GM21723 (cell line): ENCODE measurements around the gene CCDC33.

Experiments used
- ATAC-seq: cut with Tn5 transposase; IDR thresholded peaks from one replicate; pipeline ENCODE4 v1.9.1; 2021; ENCODE audit warnings: mild to moderate bottlenecking, moderate library complexity; ENCODE audit not compliant: unreplicated experiment

CCDC33 gene

DNA sequence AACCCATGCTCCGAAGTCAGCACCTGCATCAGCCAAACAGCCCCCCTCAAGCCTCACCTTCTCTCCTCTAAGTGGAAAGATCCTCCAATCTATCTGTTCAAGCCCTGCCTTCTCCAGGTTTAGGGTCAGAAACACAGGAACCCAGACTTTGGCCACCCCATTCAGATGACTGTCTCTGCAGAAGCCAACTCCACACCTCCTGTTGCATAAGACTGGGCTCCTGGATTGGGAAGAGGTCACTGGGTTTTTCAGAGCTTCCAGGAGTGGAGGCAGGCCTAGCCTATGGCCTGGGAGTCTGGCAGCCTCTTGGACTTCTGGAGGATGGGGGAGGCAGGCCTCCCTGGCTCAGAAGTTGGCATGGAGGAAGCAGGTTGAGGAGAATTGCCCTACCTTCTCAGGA is 21.5 kb downstream of the CCDC33 start:
- ATAC-seq: no peak

DNA sequence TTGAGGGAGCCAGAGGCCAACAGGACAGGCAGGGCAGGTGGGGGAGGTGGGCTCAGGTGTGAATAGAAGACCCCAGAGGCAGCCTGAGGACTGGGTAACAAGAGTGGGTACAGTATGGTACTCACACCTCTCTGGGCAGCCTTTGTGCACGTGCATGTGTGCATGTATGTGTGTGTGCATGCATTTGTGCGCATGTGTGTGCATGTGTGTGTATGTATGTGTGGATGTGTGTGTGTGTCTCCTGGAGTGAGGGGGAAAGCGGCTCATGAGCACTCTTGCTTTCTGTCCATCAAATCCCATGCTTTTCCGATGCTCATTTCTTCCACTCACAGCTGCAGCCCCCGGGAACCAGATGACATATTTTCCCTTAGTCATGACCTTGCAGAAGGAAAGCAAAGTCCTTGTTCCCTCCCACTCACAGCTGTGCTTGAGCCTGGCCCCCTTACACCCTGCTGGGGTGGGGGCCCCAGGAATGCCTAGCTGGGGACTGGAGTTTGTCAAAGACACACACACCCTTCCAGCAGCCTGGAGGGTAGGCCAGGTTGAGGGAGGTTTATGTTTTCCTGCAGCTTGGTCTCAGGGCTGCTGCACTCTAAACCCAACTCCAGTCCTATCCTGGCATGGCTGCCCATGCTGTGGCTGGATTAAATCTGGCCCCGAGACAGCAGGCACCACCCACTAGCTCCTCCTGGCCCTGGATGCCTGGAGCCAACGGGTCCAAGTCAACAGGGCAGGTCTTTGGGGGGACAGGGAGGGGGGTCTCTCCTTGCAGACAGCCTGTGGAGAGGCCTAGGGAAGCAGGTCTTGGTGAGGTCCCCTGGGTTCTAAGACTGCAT is 22.5 kb downstream of the CCDC33 start:
- no peak for ATAC-seq

DNA sequence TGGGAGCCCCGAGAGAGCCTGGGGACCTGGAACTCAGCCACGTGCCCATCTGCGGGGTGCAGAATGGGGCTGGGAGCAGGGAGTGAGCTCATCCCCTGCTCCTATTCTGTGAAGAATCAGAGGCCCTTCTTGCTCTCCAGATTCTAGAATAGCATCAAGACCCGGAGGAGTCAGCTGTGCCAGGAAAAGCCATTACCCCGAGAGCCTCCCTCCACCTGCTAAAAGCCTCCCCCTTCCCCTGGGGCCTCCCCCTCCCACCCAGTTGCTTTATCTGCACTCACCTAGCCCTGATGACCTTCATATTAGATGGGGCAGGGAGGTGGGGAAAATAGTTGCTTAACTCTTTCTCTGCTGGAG is 23.1 kb downstream of the CCDC33 start:
- no peak for ATAC-seq

DNA sequence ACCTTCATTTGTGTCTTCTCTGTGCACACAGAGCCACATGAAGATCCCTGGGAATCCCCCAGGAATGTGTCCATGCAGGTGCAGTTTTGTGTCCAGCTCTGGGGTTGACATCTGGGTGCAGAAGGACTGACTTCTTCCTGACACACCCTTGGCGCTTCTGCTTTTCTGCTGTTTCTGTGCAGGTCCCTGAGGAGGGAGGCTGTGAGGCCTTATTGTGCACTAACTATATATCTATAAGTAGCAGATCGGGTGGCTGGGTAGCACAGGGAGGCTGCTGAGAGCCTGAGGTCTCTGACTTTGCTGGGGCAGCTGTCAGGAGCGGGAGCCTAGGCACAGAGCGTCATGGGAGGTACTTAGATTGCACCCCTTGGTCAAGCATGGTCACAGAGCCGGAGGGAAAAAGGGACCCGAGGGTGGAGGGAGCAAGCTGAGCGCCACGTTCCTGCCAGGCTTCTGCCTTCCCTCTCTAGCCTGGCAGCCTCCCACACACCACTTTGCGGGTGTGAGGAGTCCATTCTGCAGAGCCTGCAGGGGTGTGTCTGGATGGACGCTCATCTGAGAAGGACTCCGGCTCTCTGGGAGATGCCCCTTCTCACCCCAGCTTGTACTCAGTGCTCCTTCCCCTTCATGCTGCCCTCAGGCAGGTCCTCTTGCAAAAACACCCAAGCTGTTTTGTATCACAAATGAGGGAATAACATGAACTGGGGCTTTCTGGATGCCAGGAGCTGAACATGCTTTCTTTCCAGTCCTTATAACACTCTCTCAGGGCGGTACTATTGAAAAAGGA is 23.9 kb downstream of the CCDC33 start:
- ATAC-seq: no peak

DNA sequence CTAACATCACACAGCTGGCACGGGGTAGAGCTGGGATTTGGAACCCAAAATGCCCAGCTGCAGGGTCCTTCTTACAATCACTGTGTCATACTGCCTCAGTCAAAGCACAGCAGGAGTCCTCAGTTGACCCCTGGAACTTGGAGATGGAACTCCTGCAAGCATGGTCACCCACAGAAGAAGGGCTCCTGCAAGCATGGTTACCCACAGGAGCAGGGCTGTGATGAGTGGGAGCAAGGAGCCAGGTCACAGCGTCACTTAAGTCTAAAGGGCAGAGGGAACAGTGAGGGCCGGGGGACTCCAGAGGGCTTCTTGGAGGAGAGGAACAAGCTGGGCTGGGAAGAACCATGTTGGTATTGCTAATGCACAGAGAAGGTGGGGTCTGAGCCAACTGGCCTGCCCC is 24.9 kb downstream of the CCDC33 start:
- ATAC-seq: no peak

DNA sequence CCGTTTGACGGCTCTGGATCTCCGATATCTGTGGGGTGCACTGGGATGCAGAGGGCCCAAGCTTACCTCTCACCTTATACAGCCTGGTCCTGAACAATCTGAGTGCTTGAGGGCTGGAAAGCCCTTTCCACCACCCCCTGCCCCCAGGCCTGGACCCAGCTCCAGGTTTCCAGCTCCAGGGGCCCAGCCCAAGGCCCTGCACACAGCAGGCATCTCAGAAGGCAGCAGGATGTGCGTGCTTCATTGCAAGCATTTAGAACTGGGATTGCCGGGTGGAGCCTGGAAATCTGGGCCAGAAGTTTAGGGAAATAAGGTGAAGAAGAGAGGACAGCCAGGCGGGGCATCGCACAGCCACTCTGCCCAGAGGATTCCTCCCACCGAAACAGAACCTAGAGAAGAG is 25.6 kb downstream of the CCDC33 start:
- ATAC-seq: no peak

DNA sequence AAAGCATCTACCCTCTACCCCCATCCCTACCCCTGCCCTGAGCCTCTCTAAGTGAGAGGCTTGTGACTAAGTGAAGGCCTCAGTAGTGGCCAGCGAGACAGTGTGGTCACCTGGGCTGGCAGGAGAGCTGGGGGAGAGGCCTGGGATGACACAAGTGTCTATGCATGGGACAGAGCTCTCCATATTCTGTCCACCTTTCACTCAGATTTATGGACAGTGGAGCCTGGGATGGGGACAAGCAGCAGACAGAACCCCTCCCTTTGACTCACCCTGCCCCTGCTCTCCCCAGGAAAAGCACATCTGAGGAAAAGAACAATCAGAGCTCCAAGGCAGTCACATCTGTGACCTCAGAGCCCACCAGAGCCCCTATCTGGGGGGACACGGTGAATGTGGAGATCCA is 26.0 kb downstream of the CCDC33 start:
- no peak for ATAC-seq

DNA sequence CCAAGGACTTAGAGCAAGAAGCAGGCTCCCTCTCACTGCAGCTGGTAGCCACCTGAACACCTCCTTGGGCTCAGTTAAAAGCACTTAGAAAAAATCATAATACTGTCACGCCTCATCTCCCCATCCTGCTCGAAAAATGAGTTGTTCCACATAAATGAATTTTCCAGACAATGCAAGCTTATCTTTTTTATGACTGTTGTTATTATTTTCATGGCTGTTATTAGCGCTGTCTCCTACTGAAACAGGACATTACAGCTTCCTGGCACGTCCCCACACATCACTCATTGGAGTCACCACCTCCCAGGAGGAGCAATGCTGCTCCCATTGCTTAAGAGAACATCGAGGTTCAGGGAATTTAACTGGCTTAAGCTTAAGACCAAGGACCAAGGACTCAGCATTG is 26.5 kb downstream of the CCDC33 start:
- ATAC-seq: no peak

DNA sequence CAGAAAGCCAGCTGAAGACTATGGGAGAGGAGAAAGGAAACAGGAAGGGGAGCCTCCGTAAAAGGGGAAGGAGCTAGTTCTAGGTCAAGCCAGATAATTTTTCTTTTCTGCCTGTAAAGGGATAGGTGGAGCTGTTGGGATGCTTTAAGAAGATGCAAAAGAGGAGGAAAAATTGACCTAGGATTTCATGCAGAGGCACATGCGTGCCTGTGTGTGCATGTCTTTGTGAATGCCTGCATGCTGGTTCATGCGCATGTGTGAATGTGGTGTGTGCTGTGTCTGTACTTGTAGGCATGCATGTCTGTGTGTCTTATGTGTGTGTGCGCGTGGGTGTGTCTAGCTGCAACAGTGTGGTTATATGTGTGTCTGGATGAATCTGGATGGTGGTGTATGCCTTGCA is 27.3 kb downstream of the CCDC33 start:
- no peak for ATAC-seq

DNA sequence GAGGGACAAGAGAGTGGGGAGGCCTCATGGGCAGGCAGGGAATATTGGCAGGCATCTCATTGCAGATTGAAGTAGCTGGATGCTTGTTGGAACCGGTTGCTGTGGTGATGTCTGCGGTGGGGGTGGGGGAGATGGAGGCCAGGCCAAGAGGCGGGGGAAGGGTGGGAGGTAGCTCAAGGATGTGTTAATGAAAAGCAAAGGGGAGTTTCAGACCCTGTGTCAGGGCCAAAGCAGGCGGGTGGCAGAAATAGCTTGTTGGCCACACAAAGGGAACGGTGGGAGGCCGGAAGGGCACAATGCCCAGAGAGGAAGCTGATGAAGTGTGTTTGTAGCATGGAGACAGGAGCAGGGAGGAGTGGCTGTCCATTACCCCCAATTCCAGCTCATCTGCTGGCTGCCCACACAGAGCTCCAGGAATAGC is 28.0 kb downstream of the CCDC33 start:
- no peak for ATAC-seq

DNA sequence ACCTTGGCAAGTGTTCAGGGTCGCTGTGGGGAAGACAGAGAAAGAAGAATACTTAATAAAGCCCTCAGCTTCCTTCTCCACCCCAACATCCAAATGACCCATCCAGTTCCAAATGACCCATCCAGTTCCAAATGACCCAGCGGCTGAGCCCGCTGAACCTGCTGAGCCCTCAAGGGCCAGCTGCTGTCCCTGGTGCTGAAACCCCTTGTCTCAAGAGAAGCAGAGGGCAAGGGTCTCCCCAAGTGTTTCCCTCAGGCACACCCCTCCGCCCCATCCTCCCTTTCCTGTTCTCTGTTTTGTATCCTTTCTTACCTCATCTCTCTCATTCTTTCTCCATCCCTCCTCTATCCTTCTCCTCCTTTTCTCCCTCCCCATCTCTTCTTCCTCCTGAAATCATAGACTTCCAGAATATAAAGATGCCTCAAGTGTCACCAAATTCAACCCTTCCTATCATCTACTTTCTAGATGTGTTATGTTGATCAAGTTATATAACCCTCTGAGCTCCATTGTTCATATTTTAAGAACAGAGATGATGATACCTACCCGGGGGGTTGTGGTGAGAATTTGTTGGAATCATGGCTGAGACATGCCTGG is 29.0 kb downstream of the CCDC33 start:
- ATAC-seq: no peak

DNA sequence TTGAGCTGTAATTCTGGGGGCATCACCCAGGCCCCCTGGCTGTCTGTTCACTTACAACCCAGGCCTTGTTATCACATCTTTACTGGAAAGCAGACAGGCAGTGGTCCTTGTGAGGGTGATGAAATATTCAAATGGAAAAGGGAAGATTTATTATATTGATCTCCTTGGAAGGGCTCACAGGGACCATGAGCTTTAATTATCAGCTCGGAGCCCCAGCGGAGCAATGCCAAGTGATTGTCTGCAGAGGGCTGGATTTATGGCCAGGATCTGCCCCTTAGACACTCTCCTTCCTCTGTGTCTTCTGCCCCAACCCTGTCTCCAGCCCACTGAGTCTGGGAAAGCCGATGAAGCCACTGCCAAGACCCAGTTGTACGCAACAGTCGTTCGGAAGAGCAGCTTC is 31.9 kb downstream of the CCDC33 start:
- no peak for ATAC-seq

DNA sequence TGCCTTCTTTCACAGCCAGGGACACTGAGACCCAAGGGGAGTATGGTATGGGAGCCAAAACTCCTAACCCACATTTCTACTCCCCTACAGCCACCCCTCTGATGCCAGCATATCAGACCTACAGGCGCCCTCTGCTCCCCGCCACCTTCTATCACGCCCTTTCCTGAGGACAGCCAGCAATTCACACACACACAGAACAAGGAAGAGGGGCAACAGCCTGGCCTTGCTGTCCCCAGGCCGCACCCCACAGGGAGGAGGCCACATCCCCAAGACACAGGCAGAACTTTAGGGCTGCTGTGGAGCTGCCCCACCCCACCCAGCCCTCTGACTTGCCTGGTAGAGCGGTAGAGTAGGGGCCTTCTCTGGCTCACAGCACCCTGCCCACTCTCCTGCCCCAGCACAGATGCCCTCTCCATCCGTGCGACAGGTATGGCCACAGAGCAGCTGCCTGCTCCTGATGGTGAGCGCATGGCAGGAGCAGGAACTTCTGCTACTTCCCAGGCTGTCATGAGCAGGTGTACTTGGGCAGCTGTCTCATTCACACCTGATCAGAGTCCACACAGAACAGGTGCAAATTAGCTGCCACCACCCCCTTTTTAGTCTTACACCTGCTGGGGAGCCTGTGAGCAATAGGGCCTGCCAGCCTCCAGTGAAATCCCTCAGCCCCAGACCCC is 33.4 kb downstream of the CCDC33 start:
- ATAC-seq: no peak

DNA sequence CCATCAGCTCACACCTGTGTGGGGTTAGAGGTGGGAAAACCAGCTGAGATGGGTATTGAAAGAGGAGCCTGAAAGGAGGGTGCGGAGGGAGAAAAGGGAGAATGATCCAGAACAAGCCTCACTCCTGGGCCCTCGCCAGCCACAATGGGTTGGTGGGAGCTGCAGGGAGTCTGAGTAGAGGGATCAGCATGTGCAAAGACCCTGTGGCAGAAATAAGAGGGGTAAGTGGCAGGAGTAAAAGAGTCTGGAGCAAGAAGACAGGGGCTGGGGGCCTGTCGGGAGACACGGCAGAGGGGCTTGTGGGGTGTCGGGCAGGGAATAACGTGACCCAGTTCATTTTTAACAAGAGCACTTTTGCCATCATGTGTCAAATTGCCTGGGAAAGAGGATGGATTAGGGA is 34.0 kb downstream of the CCDC33 start:
- ATAC-seq: no peak

DNA sequence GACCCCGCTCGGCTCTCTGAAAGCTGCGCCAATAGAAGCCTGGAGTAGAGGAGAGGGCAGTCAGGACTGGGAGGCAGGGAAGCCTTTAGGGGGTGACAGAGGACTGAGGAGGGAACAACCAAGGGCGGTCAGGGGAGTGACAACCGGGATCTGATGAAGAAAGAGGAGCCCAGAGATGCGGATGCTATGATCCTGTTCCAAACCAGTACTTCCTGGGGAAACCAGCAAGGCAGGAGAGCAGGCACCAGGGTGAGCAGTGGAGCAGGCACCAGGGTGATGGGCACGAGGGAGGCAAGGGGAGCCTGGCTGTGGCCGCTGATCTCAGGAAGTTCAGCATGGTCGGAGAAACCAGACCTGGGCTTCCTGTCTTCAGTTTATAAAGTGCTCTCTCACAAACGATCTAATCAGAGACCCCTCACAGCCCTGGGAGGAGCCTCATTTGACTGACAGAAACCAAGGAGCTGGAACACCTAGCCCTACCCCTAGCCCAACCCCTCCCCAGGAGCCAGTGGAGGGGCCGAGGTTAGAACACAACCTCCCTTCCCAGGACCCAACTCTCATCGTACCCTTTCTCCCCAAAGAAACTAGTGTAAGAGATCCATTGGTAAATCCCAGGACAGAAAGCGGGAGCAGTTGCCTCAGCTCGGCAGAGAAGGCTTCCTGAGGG is 34.9 kb downstream of the CCDC33 start:
- no peak for ATAC-seq

DNA sequence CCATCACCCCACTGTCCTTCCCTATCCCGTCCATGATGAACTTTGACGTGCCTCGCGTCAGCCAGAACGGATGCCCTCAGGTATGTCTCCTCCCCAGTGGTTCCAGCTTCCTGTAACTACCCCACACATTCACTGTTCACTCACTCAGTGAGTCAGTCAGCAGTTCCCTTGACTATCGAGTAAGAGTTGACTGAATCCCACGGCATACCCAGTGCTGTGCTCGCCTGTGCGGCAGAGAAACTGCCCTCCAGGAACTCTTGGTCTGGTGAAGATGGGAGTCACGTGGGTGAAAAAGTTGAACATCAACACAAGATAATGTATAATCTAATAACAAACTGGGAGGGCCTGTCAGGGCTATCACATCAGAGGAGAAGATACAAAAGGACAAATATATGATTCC is 36.7 kb downstream of the CCDC33 start:
- no peak for ATAC-seq

DNA sequence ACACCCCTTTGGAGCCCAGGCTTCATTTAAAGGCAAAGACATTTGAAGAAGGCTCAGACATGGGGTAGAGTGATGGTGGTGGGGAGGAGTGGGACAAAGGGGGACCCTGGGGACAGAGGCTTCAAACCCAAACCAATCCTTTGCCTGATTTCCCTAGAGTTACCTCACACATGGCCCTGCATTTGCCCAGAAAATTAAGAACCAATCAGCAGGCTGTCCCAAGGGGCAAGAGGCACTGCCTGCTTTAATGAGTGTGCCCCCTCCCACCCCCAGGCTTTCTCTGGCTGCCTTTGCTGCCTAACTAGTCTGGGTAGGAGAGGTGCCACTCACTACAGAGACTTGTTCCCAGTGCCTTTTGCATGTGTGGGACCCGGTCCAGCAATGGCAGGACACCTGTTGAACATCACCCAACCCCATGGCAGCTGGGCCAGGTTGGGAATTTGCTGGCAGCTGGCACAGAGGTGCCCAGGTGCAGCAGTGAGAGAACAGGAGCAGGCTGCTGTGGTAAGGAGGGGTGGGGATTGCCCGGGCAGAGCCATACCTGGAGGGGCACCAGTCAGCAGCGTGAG is 38.4 kb downstream of the CCDC33 start:
- no peak for ATAC-seq

DNA sequence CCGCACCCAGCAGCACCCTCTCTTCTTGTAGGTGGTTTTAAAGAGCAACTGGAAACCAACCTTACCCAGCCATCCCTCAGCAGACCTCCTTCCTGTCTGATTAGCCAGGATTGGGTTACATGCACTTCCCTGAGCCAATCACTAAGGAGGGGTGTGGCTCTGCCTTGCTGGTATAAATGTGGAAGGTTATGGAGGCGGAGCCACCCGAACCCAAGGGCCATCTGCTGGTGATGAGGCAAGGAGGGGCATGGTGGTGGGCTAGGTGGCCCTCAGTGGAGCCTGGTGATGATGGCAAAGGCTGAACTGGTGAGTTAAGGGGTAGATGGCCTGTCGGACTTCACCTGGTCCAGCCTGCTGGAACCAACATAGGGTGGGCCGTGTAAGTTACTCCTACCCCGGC is 39.8 kb downstream of the CCDC33 start:
- no peak for ATAC-seq

DNA sequence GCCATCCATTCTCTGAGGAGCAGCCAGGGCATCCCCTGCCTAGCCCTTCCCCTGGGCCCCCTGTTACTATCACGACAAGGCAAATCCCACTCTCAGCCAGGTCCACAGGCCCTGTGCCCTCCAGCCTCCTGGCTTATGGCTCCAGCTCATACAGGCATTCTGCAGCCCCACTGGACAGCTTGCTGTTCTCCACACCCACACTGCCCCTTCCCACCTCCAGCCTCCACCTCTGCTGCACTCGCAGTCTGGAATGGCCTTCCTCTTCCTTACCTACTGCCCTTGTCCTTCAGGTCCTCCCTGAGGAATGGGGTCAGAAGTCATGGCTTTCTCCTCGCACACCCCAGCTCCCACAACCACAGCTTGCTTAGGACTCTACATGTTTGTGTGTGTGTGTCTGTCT is 40.4 kb downstream of the CCDC33 start:
- ATAC-seq: no peak

DNA sequence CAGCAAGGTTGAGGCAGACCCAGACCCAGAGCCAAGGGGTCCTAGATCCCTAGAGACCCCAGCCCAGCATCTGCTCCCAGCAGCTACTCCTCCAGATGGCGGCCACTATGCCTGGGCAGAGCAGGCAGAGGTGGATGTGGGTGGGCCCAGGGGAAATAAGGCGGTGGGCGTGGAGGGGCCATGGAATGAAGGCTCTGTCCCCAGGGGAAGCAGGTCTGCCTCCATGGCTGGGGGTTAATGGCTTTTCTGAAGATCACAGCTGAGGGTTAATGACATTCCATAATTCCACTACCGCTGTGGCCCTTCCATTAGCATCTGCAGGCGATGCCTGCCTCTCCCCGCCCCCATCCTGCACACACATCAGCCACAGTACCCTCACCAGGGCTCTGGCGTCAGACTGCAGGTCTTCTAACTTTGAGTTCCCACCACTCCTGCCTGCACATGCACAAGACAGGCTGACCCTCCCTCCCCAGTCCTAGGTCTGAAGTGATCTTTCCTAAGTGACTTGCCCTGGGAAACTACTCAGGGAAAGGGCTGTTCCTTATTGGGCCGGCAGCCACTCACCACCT is 41.2 kb downstream of the CCDC33 start:
- no peak for ATAC-seq
